SK-N-MC (cell line): ENCODE data around the gene TTC19.

Experiments used
- EZH2 ChIP-seq: fragments of 200-600 bp; sonication (generic); IDR thresholded peaks from one replicate; pipeline ENCODE4 v1.6.1; 2017; ENCODE audit warnings: antibody characterized with exemption
- POLR2AphosphoS5 ChIP-seq: IDR thresholded peaks from 2 replicates; pipeline ENCODE4 v1.6.1; 2012; ENCODE audit warnings: mild to moderate bottlenecking, low read depth, low read length, borderline replicate concordance

DNA sequence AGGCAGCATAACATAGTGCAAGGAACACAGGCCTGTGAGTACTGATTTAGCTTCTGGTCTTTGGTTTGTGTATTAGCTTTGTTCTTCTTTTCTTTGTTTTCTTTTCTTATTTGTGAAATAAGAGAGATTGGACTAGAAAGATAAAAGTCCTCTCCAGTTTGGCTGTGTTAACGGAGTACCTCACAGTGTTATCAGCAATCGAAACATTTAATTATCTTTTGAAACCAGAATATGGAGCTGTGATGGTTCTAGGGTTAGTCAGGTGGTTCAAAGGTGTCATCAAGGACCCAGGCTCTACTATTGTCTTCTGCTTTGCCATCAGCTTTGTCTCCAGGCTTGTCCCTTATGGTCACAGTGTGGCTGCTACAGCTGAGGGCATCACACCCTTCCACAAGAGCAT is 29.1 kb upstream of the TTC19 start:
- TF ChIP-seq EZH2, result no peak
- TF ChIP-seq POLR2AphosphoS5, result no peak
